Measurements from ENCODE around the gene OR1J4. TPM values are rescaled to one million over a fixed set of nuclear protein-coding genes. Genes with fewer than 3 reads are reported as not detected.

The OR1J4 gene
- total RNA-seq, 1 experiment from 2014 or later = not detected

DNA sequence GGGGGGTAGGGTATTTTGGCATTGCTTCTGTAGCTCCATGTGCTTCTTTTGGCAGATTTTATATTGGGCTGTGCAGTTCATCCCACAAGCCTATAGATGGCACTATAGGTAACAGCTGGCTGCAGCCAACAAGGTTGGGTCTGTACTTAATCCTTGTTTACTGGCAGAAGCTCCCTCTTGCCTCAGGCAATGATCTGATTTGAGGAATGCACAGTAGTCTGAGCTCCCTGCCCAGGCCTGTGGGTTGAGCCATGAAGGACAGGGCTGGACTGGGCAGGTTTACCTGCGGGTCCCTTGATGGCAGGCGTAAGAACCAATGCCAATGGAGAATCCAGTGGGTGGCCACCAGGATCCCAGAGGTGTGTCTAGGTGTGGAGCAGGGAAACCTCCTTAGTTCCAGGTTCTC is 20.1 kb upstream of the OR1J4 start:
- CTCF ChIA-PET = interaction anchor here (0.6 to 1.9 kb wide), 20 partner anchors 9 to 493 kb away, joined by 3 to 19 read pairs (median 4); no protein-coding TSS in a partner anchor

DNA sequence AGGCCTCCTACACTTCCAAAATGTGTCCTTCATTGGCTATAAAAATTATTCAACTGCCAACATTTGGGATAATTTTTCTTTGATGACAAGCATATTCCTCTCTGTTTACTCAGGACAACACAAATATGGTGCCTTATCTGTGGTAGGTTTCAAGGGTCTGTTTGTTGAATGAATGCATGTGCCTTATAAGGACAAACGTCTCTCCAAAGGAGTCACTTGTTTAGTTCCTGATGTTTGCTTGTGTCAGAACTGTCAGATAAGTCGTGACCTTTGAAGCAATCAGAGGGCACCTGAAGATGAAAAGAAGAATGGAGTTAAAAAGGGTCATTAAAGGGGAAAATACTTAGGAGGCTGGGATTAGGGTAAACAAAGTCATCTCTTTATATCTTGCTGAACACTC is 12.0 kb upstream of the OR1J4 start:
- Mint-ChIP-seq H3K9me3 (peaks cover 49% of the 10 kb centered on the region), H3K27me3 (ENCODE audit: low read depth) (peaks cover 56% of the 10 kb centered on the region)
- POLR2A ChIA-PET = no interaction called here
- no peak for TF ChIP-seq KAT7 (CRISPR knock-in tag; IDR thresholded peaks at IDR 0.05; ENCODE audit: borderline replicate concordance)
- TF ChIP-seq GABPB1 (CRISPR knock-in tag; IDR thresholded peaks at IDR 0.05) = no peak
- TF ChIP-seq, protein P1, sequence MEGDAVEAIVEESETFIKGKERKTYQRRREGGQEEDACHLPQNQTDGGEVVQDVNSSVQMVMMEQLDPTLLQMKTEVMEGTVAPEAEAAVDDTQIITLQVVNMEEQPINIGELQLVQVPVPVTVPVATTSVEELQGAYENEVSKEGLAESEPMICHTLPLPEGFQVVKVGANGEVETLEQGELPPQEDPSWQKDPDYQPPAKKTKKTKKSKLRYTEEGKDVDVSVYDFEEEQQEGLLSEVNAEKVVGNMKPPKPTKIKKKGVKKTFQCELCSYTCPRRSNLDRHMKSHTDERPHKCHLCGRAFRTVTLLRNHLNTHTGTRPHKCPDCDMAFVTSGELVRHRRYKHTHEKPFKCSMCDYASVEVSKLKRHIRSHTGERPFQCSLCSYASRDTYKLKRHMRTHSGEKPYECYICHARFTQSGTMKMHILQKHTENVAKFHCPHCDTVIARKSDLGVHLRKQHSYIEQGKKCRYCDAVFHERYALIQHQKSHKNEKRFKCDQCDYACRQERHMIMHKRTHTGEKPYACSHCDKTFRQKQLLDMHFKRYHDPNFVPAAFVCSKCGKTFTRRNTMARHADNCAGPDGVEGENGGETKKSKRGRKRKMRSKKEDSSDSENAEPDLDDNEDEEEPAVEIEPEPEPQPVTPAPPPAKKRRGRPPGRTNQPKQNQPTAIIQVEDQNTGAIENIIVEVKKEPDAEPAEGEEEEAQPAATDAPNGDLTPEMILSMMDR (IDR thresholded peaks at IDR 0.05) = no peak
- no peak for TF ChIP-seq RORB (CRISPR knock-in tag; IDR thresholded peaks at IDR 0.05)
- TF ChIP-seq CBFB (CRISPR knock-in tag; IDR thresholded peaks at IDR 0.05; ENCODE audit: low read depth) = no peak
- no peak for TF ChIP-seq GRHL2 (CRISPR knock-in tag; IDR thresholded peaks at IDR 0.05; ENCODE audit: insufficient replicate concordance, severe bottlenecking)
- TF ChIP-seq, protein P2, sequence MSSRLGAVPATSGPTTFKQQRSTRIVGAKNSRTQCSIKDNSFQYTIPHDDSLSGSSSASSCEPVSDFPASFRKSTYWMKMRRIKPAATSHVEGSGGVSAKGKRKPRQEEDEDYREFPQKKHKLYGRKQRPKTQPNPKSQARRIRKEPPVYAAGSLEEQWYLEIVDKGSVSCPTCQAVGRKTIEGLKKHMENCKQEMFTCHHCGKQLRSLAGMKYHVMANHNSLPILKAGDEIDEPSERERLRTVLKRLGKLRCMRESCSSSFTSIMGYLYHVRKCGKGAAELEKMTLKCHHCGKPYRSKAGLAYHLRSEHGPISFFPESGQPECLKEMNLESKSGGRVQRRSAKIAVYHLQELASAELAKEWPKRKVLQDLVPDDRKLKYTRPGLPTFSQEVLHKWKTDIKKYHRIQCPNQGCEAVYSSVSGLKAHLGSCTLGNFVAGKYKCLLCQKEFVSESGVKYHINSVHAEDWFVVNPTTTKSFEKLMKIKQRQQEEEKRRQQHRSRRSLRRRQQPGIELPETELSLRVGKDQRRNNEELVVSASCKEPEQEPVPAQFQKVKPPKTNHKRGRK (CRISPR knock-in tag; IDR thresholded peaks at IDR 0.05; ENCODE audit: borderline replicate concordance) = no peak
- TF ChIP-seq FOXP1 (CRISPR knock-in tag; IDR thresholded peaks at IDR 0.05; ENCODE audit: borderline replicate concordance) = no peak
- TF ChIP-seq FOXK1 (CRISPR knock-in tag; IDR thresholded peaks at IDR 0.05) = no peak
- TF ChIP-seq, protein P3, sequence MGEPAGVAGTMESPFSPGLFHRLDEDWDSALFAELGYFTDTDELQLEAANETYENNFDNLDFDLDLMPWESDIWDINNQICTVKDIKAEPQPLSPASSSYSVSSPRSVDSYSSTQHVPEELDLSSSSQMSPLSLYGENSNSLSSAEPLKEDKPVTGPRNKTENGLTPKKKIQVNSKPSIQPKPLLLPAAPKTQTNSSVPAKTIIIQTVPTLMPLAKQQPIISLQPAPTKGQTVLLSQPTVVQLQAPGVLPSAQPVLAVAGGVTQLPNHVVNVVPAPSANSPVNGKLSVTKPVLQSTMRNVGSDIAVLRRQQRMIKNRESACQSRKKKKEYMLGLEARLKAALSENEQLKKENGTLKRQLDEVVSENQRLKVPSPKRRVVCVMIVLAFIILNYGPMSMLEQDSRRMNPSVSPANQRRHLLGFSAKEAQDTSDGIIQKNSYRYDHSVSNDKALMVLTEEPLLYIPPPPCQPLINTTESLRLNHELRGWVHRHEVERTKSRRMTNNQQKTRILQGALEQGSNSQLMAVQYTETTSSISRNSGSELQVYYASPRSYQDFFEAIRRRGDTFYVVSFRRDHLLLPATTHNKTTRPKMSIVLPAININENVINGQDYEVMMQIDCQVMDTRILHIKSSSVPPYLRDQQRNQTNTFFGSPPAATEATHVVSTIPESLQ (CRISPR knock-in tag; IDR thresholded peaks at IDR 0.05) = no peak
- TF ChIP-seq, protein P4, sequence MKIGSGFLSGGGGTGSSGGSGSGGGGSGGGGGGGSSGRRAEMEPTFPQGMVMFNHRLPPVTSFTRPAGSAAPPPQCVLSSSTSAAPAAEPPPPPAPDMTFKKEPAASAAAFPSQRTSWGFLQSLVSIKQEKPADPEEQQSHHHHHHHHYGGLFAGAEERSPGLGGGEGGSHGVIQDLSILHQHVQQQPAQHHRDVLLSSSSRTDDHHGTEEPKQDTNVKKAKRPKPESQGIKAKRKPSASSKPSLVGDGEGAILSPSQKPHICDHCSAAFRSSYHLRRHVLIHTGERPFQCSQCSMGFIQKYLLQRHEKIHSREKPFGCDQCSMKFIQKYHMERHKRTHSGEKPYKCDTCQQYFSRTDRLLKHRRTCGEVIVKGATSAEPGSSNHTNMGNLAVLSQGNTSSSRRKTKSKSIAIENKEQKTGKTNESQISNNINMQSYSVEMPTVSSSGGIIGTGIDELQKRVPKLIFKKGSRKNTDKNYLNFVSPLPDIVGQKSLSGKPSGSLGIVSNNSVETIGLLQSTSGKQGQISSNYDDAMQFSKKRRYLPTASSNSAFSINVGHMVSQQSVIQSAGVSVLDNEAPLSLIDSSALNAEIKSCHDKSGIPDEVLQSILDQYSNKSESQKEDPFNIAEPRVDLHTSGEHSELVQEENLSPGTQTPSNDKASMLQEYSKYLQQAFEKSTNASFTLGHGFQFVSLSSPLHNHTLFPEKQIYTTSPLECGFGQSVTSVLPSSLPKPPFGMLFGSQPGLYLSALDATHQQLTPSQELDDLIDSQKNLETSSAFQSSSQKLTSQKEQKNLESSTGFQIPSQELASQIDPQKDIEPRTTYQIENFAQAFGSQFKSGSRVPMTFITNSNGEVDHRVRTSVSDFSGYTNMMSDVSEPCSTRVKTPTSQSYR (CRISPR knock-in tag; IDR thresholded peaks at IDR 0.05) = no peak
- TF ChIP-seq NR2C2 (CRISPR knock-in tag; IDR thresholded peaks at IDR 0.05) = no peak

More for the DNA sequence above, 20.1 kb upstream of the OR1J4 start:
- H3K27me3 Mint-ChIP-seq (ENCODE audit: low read depth) = peaks cover 49% of the 10 kb centered on the region
- DNase-seq (ENCODE audit: low spot score) = peak; percentile 27
- H3K36me3 Mint-ChIP-seq = peaks cover 20% of the 10 kb centered on the region; the same call in 1 of the 2 replicates
- POLR2A ChIA-PET = no interaction called here
- 0 out of 2 replicates have a peak, but pooled peaks cover 2% of the 10 kb centered on the region for H3K4me1 Mint-ChIP-seq
- H3K9me3 Mint-ChIP-seq = peaks cover 72% of the 10 kb centered on the region
- no peak overlapping the region for H3K4me3 Mint-ChIP-seq
- TF ChIP-seq JUN (CRISPR knock-in tag; IDR thresholded peaks at IDR 0.05) = no peak
- TF ChIP-seq, protein P1 (IDR thresholded peaks at IDR 0.05) = peak; percentile 60
- no peak for TF ChIP-seq PRRX2 (CRISPR knock-in tag; IDR thresholded peaks at IDR 0.05)
- TF ChIP-seq, protein P5, sequence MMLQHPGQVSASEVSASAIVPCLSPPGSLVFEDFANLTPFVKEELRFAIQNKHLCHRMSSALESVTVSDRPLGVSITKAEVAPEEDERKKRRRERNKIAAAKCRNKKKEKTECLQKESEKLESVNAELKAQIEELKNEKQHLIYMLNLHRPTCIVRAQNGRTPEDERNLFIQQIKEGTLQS (CRISPR knock-in tag; conservative IDR thresholded peaks at IDR 0.05) = no peak
- TF ChIP-seq, protein P6, sequence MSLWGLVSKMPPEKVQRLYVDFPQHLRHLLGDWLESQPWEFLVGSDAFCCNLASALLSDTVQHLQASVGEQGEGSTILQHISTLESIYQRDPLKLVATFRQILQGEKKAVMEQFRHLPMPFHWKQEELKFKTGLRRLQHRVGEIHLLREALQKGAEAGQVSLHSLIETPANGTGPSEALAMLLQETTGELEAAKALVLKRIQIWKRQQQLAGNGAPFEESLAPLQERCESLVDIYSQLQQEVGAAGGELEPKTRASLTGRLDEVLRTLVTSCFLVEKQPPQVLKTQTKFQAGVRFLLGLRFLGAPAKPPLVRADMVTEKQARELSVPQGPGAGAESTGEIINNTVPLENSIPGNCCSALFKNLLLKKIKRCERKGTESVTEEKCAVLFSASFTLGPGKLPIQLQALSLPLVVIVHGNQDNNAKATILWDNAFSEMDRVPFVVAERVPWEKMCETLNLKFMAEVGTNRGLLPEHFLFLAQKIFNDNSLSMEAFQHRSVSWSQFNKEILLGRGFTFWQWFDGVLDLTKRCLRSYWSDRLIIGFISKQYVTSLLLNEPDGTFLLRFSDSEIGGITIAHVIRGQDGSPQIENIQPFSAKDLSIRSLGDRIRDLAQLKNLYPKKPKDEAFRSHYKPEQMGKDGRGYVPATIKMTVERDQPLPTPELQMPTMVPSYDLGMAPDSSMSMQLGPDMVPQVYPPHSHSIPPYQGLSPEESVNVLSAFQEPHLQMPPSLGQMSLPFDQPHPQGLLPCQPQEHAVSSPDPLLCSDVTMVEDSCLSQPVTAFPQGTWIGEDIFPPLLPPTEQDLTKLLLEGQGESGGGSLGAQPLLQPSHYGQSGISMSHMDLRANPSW (CRISPR knock-in tag; conservative IDR thresholded peaks at IDR 0.05; ENCODE audit: low read depth) = no peak
- no peak for TF ChIP-seq RORB (CRISPR knock-in tag; IDR thresholded peaks at IDR 0.05)
- TF ChIP-seq, protein P7, sequence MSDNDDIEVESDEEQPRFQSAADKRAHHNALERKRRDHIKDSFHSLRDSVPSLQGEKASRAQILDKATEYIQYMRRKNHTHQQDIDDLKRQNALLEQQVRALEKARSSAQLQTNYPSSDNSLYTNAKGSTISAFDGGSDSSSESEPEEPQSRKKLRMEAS (CRISPR knock-in tag; IDR thresholded peaks at IDR 0.05) = no peak
- no peak for TF ChIP-seq JAZF1 (CRISPR knock-in tag; IDR thresholded peaks at IDR 0.05)
- ATAC-seq = peak; percentile 94
- no peak overlapping the region for H3K27ac Mint-ChIP-seq

More for the DNA sequence above, 12.0 kb upstream of the OR1J4 start:
- CTCF ChIA-PET = no interaction called here
- no peak overlapping the region for H3K4me3 Mint-ChIP-seq
- peaks cover 18% of the 10 kb centered on the region for H3K36me3 Mint-ChIP-seq
- no peak for ATAC-seq
- no peak overlapping the region for H3K27ac Mint-ChIP-seq
- DNase-seq (ENCODE audit: low spot score) = no peak
- no peaks in the 10 kb centered on the region for H3K4me1 Mint-ChIP-seq
